HepG2 (cell line): ENCODE data around the gene TJP1. TPM values are rescaled to one million over a fixed set of nuclear protein-coding genes. Genes with fewer than 3 reads are reported as not detected.

Experiments
- ATAC-seq: fragments of 200-7000 bp; cut with Tn5 transposase; 3 replicates; pipeline ENCODE4 v1.9.1; 2020; ENCODE audit warnings: mild to moderate bottlenecking, moderate library complexity
- BruUV-seq: library from RNA; stranded (reverse); fragments of 400-500 nt; replicated peaks from 2 replicates; lab custom pipeline; 2021; lab: Mats Ljungman, UMichigan
- CTCF ChIA-PET: fragments of 300-600 bp; formaldehyde crosslinking; extraction: SDS; loops from one replicate; lab custom pipeline; 2021; ENCODE audit warnings: low total read pairs, inconsistent platforms, low intra/inter-chr PET ratio; lab: Yijun Ruan, JAX
- POLR2A ChIA-PET: fragments of 350-600 bp; sonication (Branson Sonifier 250); formaldehyde crosslinking; loops from one replicate; lab custom pipeline; 2020; ENCODE audit warnings: antibody characterized with exemption, inconsistent platforms; lab: Yijun Ruan, JAX
- DNase-seq: peaks from one replicate; pipeline ENCODE4 v3.0.0-alpha.2; 2015; ENCODE audit warnings: low spot score
- FAIRE-seq: peaks from 3 replicates; lab custom pipeline; 2011; peaks lifted over from hg19 to GRCh38; lab: Jason Lieb, UNC
- H2AFZ ChIP-seq: one replicate; pipeline ENCODE4 v1.6.1; 2011; ENCODE audit warnings: low read length, inconsistent platforms
- H3K27ac ChIP-seq: fragments of 300-600 bp; 3 replicates; pipeline ENCODE4 v1.8.0; 2011; ENCODE audit warnings: mixed run types, mild to moderate bottlenecking, mixed read lengths, low read length, inconsistent platforms; ENCODE audit not compliant: insufficient read depth; ENCODE audit errors: extremely low read length
- H3K27me3 ChIP-seq, 2 experiments: fragments of 200-600 bp in 1 of 2; 2 replicates in 1 of 2; 3 replicates in 1 of 2; pipeline versions ENCODE4 v1.6.0 to v1.8.0; 2011; ENCODE audit warnings: low read length in 2 of 2, mild to moderate bottlenecking in 2 of 2, moderate library complexity in 2 of 2, inconsistent platforms in 1 of 2; ENCODE audit not compliant: insufficient read depth in 2 of 2, control insufficient read depth in 1 of 2
- H3K36me3 ChIP-seq, 2 experiments: fragments of 200-600 bp in 1 of 2; replicated peaks in 1 of 2; 2 replicates in 1 of 2; 3 replicates in 1 of 2; pipeline versions ENCODE4 v1.5.1 to v1.8.0; 2011; ENCODE audit warnings: low read length in 2 of 2, inconsistent platforms in 1 of 2; ENCODE audit not compliant: insufficient read depth in 2 of 2, control insufficient read depth in 1 of 2
- H3K4me1 ChIP-seq: 2 replicates; pipeline ENCODE4 v1.5.1; 2012; ENCODE audit warnings: low read length, inconsistent platforms; ENCODE audit not compliant: insufficient read depth
- H3K4me2 ChIP-seq: 2 replicates; pipeline ENCODE4 v1.6.0; 2011; ENCODE audit warnings: low read depth, low read length, inconsistent platforms
- H3K4me3 ChIP-seq, 3 experiments: fragments of 200-600 bp in 1 of 3; sonication (generic), shearing (Covaris generic) in 1 of 3; replicated peaks in 1 of 3; 2 replicates each; pipeline ENCODE4 v1.5.1; 2011 to 2016; ENCODE audit warnings: low read length in 3 of 3, inconsistent platforms in 2 of 3, low read depth in 2 of 3, mild to moderate bottlenecking in 2 of 3, control low read depth in 1 of 3, mixed read lengths in 1 of 3; ENCODE audit not compliant: insufficient read depth in 1 of 3
- H3K79me2 ChIP-seq: one replicate; pipeline ENCODE4 v1.6.1; 2011; ENCODE audit warnings: low read length, inconsistent platforms; ENCODE audit not compliant: insufficient read depth
- H3K9ac ChIP-seq: 2 replicates; pipeline ENCODE4 v1.6.0; 2011; ENCODE audit warnings: mild to moderate bottlenecking, low read depth, low read length, inconsistent platforms; ENCODE audit not compliant: insufficient read depth
- H3K9me3 ChIP-seq: 2 replicates; pipeline ENCODE4 v1.5.1; 2012; ENCODE audit warnings: mild to moderate bottlenecking, low read length
- H4K20me1 ChIP-seq: 2 replicates; pipeline ENCODE4 v1.6.0; 2011; ENCODE audit warnings: inconsistent platforms, mild to moderate bottlenecking, low read length, moderate library complexity; ENCODE audit not compliant: insufficient read depth
- CBFB ChIP-seq: sonication (generic); formaldehyde crosslinking; IDR thresholded peaks from 2 replicates; pipeline ENCODE4 v1.4.0; 2020; ENCODE audit warnings: missing genetic modification reagents
- HMGA1 ChIP-seq: sonication (generic); formaldehyde crosslinking; conservative IDR thresholded peaks from 2 replicates; pipeline ENCODE4 v1.4.0; 2020; ENCODE audit warnings: missing genetic modification reagents
- JARID2 ChIP-seq: sonication (generic); formaldehyde crosslinking; IDR thresholded peaks from 2 replicates; pipeline ENCODE4 v1.8.1; 2023; ENCODE audit warnings: missing genetic modification reagents, inconsistent platforms; ENCODE audit not compliant: insufficient replicate concordance
- ZFP41 ChIP-seq: sonication (generic); formaldehyde crosslinking; IDR thresholded peaks from 2 replicates; pipeline ENCODE4 v1.4.0; 2020; ENCODE audit warnings: mild to moderate bottlenecking, missing genetic modification reagents, borderline replicate concordance
- ZNF24 ChIP-seq: fragments of 450-650 bp; IDR thresholded peaks from 2 replicates; pipeline ENCODE4 v1.6.1; 2017; ENCODE audit warnings: antibody characterized with exemption, mild to moderate bottlenecking
- ZNF674 ChIP-seq: sonication (generic); formaldehyde crosslinking; IDR thresholded peaks from 2 replicates; pipeline ENCODE4 v1.5.0; 2020; ENCODE audit warnings: low read depth, mild to moderate bottlenecking, missing genetic modification reagents
- WGBS: methylation state at CpG from one replicate; pipeline ENCODE4 v1.1.6; 2017; ENCODE audit warnings: low lambda C conversion rate; 5-methylcytosine and 5-hydroxymethylcytosine counted together
- in situ Hi-C: cut with HindIII; loops from 2 replicates; pipeline ENCODE4 v1.10.0; 2017; ENCODE audit warnings: low pct_unique_long_range_greater_than_20kb; ENCODE audit not compliant: extremely low pct_ligation_motif_present
- intact Hi-C: fragments of 100-400 bp; cut with micrococcal nuclease; formaldehyde crosslinking; loops from one replicate; pipeline ENCODE4 v1.10.0; 2022; ENCODE audit not compliant: unreplicated experiment
- polyA plus RNA-seq, 8 experiments: library from polyadenylated mRNA; depleted of rRNA in 3 of 8; stranded (reverse) in 7 of 8; unstranded in 1 of 8; fragments of >200 nt; fragmentation: Illumina TruSeq in 4 of 8; extraction: Trizol in 4 of 8; gene quantifications; 2 replicates each; pipeline versions ENCODE4 v1.2.1 to v1.2.3, GENCODE V29; 2011 to 2016; ENCODE audit warnings: low read depth in 4 of 8, missing spikeins in 1 of 8, mixed read lengths in 1 of 8; ENCODE audit not compliant: insufficient read depth in 1 of 8
- total RNA-seq, 5 experiments: library from RNA; depleted of rRNA; stranded (reverse); fragments of >200 nt; fragmentation: Illumina TruSeq; extraction: Trizol; gene quantifications; 2 replicates each; pipeline ENCODE4 v1.2.3, GENCODE V29; 2016; ENCODE audit warnings: low read depth in 1 of 5
- TF ChIP-seq, protein P1 (sequence below): sonication (generic); formaldehyde crosslinking; IDR thresholded peaks from 2 replicates; pipeline ENCODE4 v1.4.0; 2020; ENCODE audit warnings: missing genetic modification reagents

The TJP1 gene
- total and polyA plus RNA-seq, 2 of the 13 experiments (the other 11 are each of a cell fraction or from before 2014, with no cell fraction given) = 25.9 to 27.1 TPM

DNA sequence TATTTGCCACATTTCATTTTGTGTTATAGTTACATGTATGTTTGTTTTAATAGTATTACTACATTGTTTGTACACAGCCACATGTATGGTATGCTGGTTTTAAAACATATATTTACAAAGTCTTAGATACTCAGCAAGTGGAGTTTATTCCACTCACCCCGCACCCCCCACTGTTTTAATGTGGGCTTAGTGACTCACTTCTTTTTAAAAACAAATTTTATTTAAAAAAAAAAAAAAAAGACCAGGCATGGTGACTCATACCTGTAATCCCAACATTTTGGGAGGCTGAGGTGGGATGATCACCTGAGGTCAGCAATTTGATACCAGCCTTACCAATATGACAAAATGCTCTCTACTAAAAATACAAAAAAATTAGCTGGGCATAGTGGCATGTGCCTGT, 26.9 kb upstream of the TJP1 start (continued):
- TF ChIP-seq, protein P1, sequence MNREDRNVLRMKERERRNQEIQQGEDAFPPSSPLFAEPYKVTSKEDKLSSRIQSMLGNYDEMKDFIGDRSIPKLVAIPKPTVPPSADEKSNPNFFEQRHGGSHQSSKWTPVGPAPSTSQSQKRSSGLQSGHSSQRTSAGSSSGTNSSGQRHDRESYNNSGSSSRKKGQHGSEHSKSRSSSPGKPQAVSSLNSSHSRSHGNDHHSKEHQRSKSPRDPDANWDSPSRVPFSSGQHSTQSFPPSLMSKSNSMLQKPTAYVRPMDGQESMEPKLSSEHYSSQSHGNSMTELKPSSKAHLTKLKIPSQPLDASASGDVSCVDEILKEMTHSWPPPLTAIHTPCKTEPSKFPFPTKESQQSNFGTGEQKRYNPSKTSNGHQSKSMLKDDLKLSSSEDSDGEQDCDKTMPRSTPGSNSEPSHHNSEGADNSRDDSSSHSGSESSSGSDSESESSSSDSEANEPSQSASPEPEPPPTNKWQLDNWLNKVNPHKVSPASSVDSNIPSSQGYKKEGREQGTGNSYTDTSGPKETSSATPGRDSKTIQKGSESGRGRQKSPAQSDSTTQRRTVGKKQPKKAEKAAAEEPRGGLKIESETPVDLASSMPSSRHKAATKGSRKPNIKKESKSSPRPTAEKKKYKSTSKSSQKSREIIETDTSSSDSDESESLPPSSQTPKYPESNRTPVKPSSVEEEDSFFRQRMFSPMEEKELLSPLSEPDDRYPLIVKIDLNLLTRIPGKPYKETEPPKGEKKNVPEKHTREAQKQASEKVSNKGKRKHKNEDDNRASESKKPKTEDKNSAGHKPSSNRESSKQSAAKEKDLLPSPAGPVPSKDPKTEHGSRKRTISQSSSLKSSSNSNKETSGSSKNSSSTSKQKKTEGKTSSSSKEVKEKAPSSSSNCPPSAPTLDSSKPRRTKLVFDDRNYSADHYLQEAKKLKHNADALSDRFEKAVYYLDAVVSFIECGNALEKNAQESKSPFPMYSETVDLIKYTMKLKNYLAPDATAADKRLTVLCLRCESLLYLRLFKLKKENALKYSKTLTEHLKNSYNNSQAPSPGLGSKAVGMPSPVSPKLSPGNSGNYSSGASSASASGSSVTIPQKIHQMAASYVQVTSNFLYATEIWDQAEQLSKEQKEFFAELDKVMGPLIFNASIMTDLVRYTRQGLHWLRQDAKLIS = no peak

GRCh38 chr15:29844290-29844903, 22.1 kb upstream of the TJP1 start:
- ATAC-seq (no peak), DNase-seq (no peak), FAIRE-seq (no peak)
- no peak for TF ChIP-seq ZFP41 (CRISPR knock-in tag)
- TF ChIP-seq ZNF674 (CRISPR knock-in tag) = no peak
- no peak for TF ChIP-seq CBFB (CRISPR knock-in tag)
- no peak for TF ChIP-seq JARID2 (CRISPR knock-in tag)
- no peak for TF ChIP-seq HMGA1 (CRISPR knock-in tag)
- no peak for TF ChIP-seq ZNF24
- intact Hi-C loops (no loop called here), in situ Hi-C loops (no loop called here)
- Histone ChIP-seq H4K20me1 (no peaks in the 10 kb centered on the region), H3K36me3 (no peaks in the 10 kb centered on the region), H3K9ac (no peak overlapping the region), H2AFZ (no peak overlapping the region), H3K79me2 (no peaks in the 10 kb centered on the region), H3K4me2 (no peak overlapping the region), H3K4me3 (no peak overlapping the region), H3K27me3 (0 out of 5 replicates have a peak, but pooled peaks cover 0 to 6% of the 10 kb centered on the region in 2 experiments), H3K27ac (no peak overlapping the region), H3K4me1 (no peaks in the 10 kb centered on the region), H3K9me3 (no peaks in the 10 kb centered on the region)
- 9% methylated on average over 5 of the region's 5 CpGs for WGBS
- ChIA-PET CTCF (no interaction called here), POLR2A (no interaction called here)
- no TSS peak for BruUV-seq
